Muscle layer of duodenum (tissue), 2 donors: ENCODE data around the gene ANKRD26.

ENCODE experiments used
- H3K27ac ChIP-seq: one replicate; pipeline ENCODE4 v1.7.0; 2013; ENCODE audit warnings: mild to moderate bottlenecking, low read length
- H3K27me3 ChIP-seq: one replicate; pipeline ENCODE4 v1.7.0; 2013; ENCODE audit warnings: low read depth, mild to moderate bottlenecking, control low read depth, low read length
- H3K36me3 ChIP-seq, 2 donors: one replicate each; pipeline ENCODE4 v1.7.0; 2013; ENCODE audit warnings: low read length in 2 of 2, control low read depth in 1 of 2, mild to moderate bottlenecking in 1 of 2; ENCODE audit not compliant: insufficient read depth in 2 of 2, control insufficient read depth in 1 of 2
- H3K4me1 ChIP-seq, 2 donors: one replicate each; pipeline ENCODE4 v1.7.0; 2013; ENCODE audit warnings: low read length in 2 of 2, mild to moderate bottlenecking in 2 of 2, control low read depth in 1 of 2, moderate library complexity in 1 of 2; ENCODE audit not compliant: insufficient read depth in 2 of 2, control insufficient read depth in 1 of 2
- H3K4me3 ChIP-seq, 2 donors: one replicate each; pipeline ENCODE4 v1.7.0; 2013; ENCODE audit warnings: low read length in 2 of 2, low read depth in 1 of 2, mild to moderate bottlenecking in 1 of 2
- H3K9me3 ChIP-seq, 2 donors: one replicate each; pipeline ENCODE4 v1.7.0; 2013; ENCODE audit warnings: low read length in 2 of 2, control low read depth in 1 of 2, mild to moderate bottlenecking in 1 of 2; ENCODE audit not compliant: control insufficient read depth in 1 of 2
- donor health status: healthy.

ANKRD26 gene

GRCh38 chr10:27099916-27100812 is at the start of gene ANKRD26:
ANKRD26 (minus strand) TSS chr10:27100494; CDS start chr10:27100326, 168 bp downstream.
- Histone ChIP-seq H3K4me3 (peak within 1 kb of the TSS; percentile 93 to 97), H3K4me1 (peaks cover 0 to 16% of the 10 kb centered on the region in 2 donors), H3K9me3 (no peaks in the 10 kb centered on the region), H3K27ac (peak within 1 kb of the TSS; percentile 85), H3K36me3 (no peaks in the 10 kb centered on the region), H3K27me3 (no peaks in the 10 kb centered on the region)

- H3K4me3 ChIP-seq: no peak overlapping the region
- H3K9me3 ChIP-seq: no peaks in the 10 kb centered on the region
- peaks cover 6 to 7% of the 10 kb centered on the region in 2 donors for H3K4me1 ChIP-seq
- H3K27ac ChIP-seq: no peak overlapping the region
- H3K36me3 ChIP-seq: peaks cover 16 to 38% of the 10 kb centered on the region in 2 donors
- H3K27me3 ChIP-seq: no peaks in the 10 kb centered on the region
These were observed 47.4 kb upstream of the ANKRD26 start for GRCh38 chr10:27147701-27148100.

DNA sequence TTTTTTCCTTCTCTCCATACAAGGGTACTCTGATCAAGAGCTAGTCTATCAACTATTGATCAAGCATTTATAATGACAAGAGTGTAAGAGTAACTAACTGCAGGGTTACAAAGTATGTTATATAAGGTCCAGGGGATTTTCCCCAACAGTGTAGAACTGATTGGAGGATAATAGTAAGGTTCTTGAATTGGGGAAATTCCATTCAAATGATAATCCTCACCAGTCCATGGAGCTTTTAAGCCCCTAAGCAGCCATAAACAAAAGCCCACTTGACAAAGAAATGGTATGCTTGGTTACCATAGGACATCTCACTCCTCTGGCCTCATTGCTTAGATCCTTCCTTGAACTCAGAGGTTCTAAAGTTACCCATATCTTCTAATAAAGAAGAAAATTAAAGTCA is 45.6 kb upstream of the ANKRD26 start:
- Histone ChIP-seq H3K4me1 (no peaks in the 10 kb centered on the region), H3K27ac (no peak overlapping the region), H3K4me3 (no peak overlapping the region), H3K9me3 (no peaks in the 10 kb centered on the region), H3K27me3 (no peaks in the 10 kb centered on the region), H3K36me3 (peaks cover 20 to 46% of the 10 kb centered on the region in 2 donors)

DNA sequence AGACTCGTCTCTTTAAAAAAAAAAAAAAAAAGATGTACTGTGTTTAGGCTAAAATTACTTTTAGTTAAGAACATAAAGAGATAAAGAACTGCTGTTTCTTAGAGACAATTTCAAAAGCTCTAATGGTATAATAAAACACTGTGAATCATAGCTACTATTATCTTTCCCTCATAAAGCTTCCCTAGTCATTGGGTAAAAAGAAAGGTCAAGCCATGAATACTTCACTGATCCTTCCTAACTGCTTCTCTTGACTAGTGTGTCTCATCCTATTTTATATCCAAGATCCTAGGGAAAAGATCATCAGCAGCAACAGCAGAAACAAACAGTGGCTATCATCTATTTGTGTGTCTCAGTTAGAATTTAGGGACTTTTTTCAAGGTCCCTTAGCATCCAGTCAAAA is 43.4 kb upstream of the ANKRD26 start:
- H3K36me3 ChIP-seq: peaks cover 20 to 48% of the 10 kb centered on the region in 2 donors
- no peak overlapping the region for H3K4me3 ChIP-seq

DNA sequence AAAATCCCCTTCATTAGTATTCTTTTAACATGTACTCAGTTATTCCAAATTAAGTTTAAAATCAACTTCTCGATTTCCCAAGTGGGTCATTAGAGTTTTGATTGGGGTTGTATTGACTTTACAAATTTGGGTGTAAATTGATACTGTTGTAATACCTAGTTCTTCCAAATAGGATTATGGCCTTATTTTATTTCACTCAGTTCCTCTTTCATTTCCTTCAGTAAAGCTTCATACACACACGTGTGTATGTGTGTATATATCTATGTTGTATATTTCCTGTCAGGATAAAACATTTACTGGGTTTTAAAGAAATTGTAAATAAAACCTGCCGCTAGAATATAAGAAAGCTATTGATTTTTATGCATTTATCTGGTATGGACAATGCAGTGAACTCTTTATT is 38.0 kb upstream of the ANKRD26 start:
- no peaks in the 10 kb centered on the region for H3K9me3 ChIP-seq
- no peaks in the 10 kb centered on the region for H3K4me1 ChIP-seq
- no peaks in the 10 kb centered on the region for H3K27me3 ChIP-seq
- H3K27ac ChIP-seq: no peak overlapping the region
- H3K4me3 ChIP-seq: no peak overlapping the region
- H3K36me3 ChIP-seq: peaks cover 32 to 40% of the 10 kb centered on the region in 2 donors

More for the DNA sequence above, 43.4 kb upstream of the ANKRD26 start:
- no peaks in the 10 kb centered on the region for H3K27me3 ChIP-seq
- no peaks in the 10 kb centered on the region for H3K4me1 ChIP-seq
- no peaks in the 10 kb centered on the region for H3K9me3 ChIP-seq
- no peak overlapping the region for H3K27ac ChIP-seq

- no peaks in the 10 kb centered on the region for H3K27me3 ChIP-seq
- H3K36me3 ChIP-seq: peaks cover 46 to 59% of the 10 kb centered on the region in 2 donors
- H3K4me1 ChIP-seq: no peaks in the 10 kb centered on the region
- no peak overlapping the region for H3K4me3 ChIP-seq
- H3K27ac ChIP-seq: no peak overlapping the region
- H3K9me3 ChIP-seq: no peaks in the 10 kb centered on the region
These were observed 34.1 kb upstream of the ANKRD26 start for GRCh38 chr10:27134371-27134770.

DNA sequence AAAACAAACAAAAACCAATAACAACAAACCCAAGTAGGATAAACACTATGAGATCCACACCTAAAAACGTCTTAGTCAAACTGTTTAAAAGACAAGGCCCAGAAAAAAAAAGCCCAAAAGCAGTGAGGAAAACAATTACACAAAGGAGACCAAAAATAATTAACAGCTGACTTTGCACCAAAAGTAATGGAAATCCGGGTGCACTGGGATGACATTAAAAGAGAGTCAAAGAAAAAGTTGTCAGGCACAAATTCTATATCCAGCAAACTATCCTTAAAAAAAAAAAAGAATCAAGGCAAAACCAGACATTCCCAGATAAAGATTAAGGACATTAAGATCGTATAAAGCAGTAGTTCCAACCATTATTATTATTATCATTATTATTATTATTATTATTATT is 7.9 kb upstream of the ANKRD26 start:
- no peaks in the 10 kb centered on the region for H3K27me3 ChIP-seq
- H3K9me3 ChIP-seq: no peaks in the 10 kb centered on the region
- no peak overlapping the region for H3K27ac ChIP-seq
- peaks cover 15 to 41% of the 10 kb centered on the region in 2 donors for H3K36me3 ChIP-seq
- no peak overlapping the region for H3K4me3 ChIP-seq
- H3K4me1 ChIP-seq: no peaks in the 10 kb centered on the region

DNA sequence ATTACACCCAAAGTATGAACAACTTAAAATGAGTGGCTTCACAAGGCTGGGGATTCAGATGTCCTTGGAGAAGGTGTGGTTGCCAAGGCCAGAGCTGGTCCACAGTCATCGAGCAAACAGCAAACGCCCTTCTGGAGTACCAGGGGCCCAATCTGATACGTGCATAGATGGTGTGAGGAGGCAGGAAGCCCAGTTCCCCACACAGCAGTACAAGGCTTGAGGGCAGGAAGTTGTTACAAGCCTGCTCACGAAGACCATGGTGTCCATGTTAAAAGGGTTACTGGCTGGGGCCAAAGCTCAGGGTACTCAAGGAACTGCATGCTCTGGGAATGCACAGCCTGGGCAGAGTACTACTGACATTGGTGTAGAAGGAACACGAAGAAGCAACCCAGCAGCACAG is 4.6 kb upstream of the ANKRD26 start:
- Histone ChIP-seq H3K9me3 (no peaks in the 10 kb centered on the region), H3K4me1 (peaks cover 0 to 8% of the 10 kb centered on the region in 2 donors), H3K36me3 (peaks cover 0 to 18% of the 10 kb centered on the region in 2 donors), H3K4me3 (no peak overlapping the region), H3K27me3 (no peaks in the 10 kb centered on the region), H3K27ac (no peak overlapping the region)

- Histone ChIP-seq H3K27me3 (no peaks in the 10 kb centered on the region), H3K4me1 (peaks cover 0 to 16% of the 10 kb centered on the region in 2 donors), H3K9me3 (no peaks in the 10 kb centered on the region), H3K4me3 (peak overlapping the region; percentile 93 to 97), H3K36me3 (peaks cover 0 to 6% of the 10 kb centered on the region in 2 donors), H3K27ac (peak overlapping the region; percentile 85)
These were observed 586 bp upstream of the ANKRD26 start for GRCh38 chr10:27100813-27101347.

GRCh38 chr10:27099448-27099847 is 846 bp downstream of the ANKRD26 start:
- peak overlapping the region; percentile 93 to 97 for H3K4me3 ChIP-seq
- H3K27me3 ChIP-seq: no peaks in the 10 kb centered on the region
- peaks cover 0 to 16% of the 10 kb centered on the region in 2 donors for H3K4me1 ChIP-seq
- peak overlapping the region; percentile 85 for H3K27ac ChIP-seq
- H3K9me3 ChIP-seq: no peaks in the 10 kb centered on the region
- no peaks in the 10 kb centered on the region for H3K36me3 ChIP-seq

GRCh38 chr10:27088119-27089044 is 11.9 kb downstream of the ANKRD26 start:
- Histone ChIP-seq H3K4me1 (no peaks in the 10 kb centered on the region), H3K27ac (no peak overlapping the region), H3K4me3 (no peak overlapping the region), H3K27me3 (no peaks in the 10 kb centered on the region), H3K9me3 (no peaks in the 10 kb centered on the region), H3K36me3 (peaks cover 18 to 45% of the 10 kb centered on the region in 2 donors)
